ENCODE results near the gene YTHDF1. TPM values are rescaled to one million over a fixed set of nuclear protein-coding genes. Genes with fewer than 3 reads are reported as not detected.

YTHDF1 gene
- total and polyA plus RNA-seq, 2 of the 4 experiments (the other 2 are of a cell fraction): 10.9 to 22.6 TPM

DNA sequence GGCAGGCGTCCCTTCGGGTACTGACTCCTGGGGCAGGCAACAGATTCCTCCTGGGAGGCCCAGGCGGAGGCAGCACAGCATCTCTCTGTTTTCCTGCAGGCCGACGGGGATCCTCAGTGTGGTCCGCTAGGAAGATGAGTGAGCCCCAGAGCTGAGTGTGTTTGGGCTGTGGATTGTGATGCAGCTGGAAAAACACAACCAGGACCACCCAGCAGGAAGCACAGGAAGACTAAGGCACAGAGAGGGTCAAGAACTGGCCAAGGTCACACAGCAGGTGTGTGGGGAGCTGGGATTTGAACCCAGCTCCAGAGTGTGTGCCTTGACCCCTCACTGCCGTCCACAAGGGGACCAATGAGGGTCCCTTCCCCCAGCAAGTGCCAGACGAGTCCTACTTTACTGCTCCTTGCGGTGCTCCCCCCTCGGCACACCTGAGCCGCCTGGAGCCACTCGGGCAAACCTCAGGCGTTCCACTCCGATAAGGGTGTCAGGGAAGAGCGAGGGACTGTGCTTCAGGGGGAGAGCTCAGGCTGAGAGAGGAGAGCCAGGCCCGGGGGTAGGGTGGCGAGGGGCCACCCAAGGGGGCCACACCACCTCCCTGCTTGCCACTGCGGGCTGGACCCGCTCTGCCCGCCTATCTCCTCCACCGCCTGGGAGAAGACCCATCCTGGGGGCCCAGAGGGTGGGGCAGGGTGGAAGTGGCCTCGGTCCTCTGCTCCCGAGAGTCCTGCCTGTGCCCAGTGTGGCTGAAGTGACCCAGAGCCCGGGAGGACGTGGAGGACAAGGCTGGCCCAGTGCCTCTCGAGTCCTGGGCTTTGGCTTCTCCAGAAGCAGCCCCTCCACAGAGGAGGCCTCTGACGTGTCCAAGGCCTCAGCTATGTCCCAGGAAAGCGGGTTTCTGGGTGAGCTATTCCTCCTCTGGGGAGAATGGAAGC, 63.3 kb downstream of the YTHDF1 start (continued):
- TF ChIP-seq MXI1 (IDR thresholded peaks at IDR 0.05; ENCODE audit: borderline replicate concordance, low read depth, low read length) (no peak), RAD21 (IDR thresholded peaks at IDR 0.05; ENCODE audit: low read length) (no peak), POLR2A (IDR thresholded peaks at IDR 0.05; ENCODE audit: low read depth, low read length) (no peak)

DNA sequence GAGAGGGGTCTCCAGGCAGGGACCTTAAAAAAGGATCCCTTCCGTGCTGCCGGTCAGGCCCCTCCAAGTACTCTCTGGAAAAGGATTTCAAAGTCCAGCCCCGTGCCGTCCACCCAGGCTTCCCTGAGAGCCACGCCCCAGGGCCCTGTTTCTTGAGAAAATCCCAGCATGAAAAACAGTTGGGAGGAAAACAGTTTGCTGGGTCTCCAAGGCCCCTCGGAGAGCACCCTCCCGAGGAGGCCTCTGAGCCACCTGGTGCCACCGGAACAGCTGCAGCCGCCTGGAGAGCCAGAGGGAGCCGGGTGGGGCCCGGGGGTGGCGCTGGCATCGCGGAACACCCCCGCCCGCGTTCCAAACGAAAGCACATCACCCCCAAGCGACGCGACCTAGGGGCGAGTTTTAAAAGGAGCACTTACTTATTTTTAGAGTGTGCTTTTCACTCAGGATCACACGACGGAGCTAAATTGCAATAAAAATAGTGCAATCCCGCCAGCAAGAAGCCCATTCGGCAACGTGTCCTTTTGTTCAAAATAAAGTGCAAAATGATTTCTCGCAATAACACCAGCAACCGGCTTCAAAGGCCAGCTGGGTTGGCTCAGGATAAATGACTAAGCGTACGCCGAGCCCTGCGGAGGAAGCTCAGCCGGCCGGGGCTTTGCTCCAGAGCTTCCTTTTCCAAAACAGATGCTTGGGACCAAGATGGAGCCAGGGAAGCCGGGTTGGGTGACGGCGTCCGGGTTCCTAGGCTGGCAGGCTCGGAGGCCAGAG, 64.2 kb downstream of the YTHDF1 start:
- Histone ChIP-seq H3K36me3 (ENCODE audit: control insufficient read depth, insufficient read depth, low read length) (no peaks in the 10 kb centered on the region), H3K23ac (ENCODE audit: low read depth, low read length) (no peak overlapping the region), H2AFZ (replicated peaks; ENCODE audit: low read length, poor library complexity) (peak overlapping the region; percentile 63), H2AK9ac (replicated peaks; ENCODE audit: low read depth, low read length, poor library complexity) (peak overlapping the region; percentile 42), H4K20me1 (ENCODE audit: insufficient read depth, low read length) (no peaks in the 10 kb centered on the region), H2BK120ac (ENCODE audit: low read depth, low read length) (no peak overlapping the region), H3K4ac (ENCODE audit: low read depth, low read length) (no peak overlapping the region), H3K9ac (ENCODE audit: low read depth, low read length) (no peak overlapping the region), H2AK5ac (ENCODE audit: low read depth, low read length) (no peak overlapping the region), H2BK20ac (ENCODE audit: low read depth, low read length) (no peak overlapping the region), H3K56ac (ENCODE audit: extremely low read depth, insufficient read depth, low read length) (no peak overlapping the region), H4K91ac (ENCODE audit: insufficient read depth, low read depth, low read length) (no peak overlapping the region), H3K27me3 (ENCODE audit: control insufficient read depth, insufficient read depth, low read length) (peaks cover 37% of the 10 kb centered on the region), H4K8ac (ENCODE audit: low read depth in 2 of 2, low read length in 2 of 2) (no peak overlapping the region), H3K27ac (ENCODE audit: insufficient read depth, low read length) (no peak overlapping the region), H4K5ac (ENCODE audit: low read depth, low read length) (no peak overlapping the region), H2BK5ac (ENCODE audit: low read depth, low read length, poor library complexity, severe bottlenecking) (no peak overlapping the region), H2BK15ac (ENCODE audit: low read depth, low read length) (no peak overlapping the region), H3K14ac (replicated peaks; ENCODE audit: low read depth, low read length) (no peak overlapping the region), H3K79me1 (ENCODE audit: low read depth in 1 of 2, low read length in 2 of 2) (no peaks in the 10 kb centered on the region), H3K9me3 (ENCODE audit: control insufficient read depth, insufficient read depth, low read length) (peaks cover 8% of the 10 kb centered on the region), H3K9me1 (ENCODE audit: insufficient read depth, low read length) (no peaks in the 10 kb centered on the region), H3K4me1 (ENCODE audit: control insufficient read depth, insufficient read depth, low read length) (no peaks in the 10 kb centered on the region), H3K4me2 (ENCODE audit: low read depth, low read length) (no peak overlapping the region), H3K18ac (ENCODE audit: low read depth, low read length) (no peak overlapping the region), H3K4me3 (ENCODE audit: insufficient read depth, low read depth, low read length) (no peak overlapping the region)
- TF ChIP-seq MAZ (IDR thresholded peaks at IDR 0.05; ENCODE audit: borderline replicate concordance, low read depth, low read length): no peak
- 18% methylated on average over 12 of the region's 40 CpGs; no CpG with 5 or more reads in 1 of the 2 experiments for WGBS, 2 experiments (ENCODE audit: extremely low coverage in 2 of 2, insufficient read length in 1 of 2)
- CTCF ChIA-PET: no interaction called here
- ATAC-seq (ENCODE audit: low read depth) (peak; percentile 67), DNase-seq (peak; percentile 32)
- in situ Hi-C loops (cut with MboI; ENCODE audit: low sequenced_read_pairs): no loop called here
- dilution Hi-C loops (cut with HindIII; ENCODE audit: low sequenced_read_pairs, unreplicated experiment): no loop called here
- intact Hi-C loops (cut with micrococcal nuclease): no loop called here
- BruUV-seq (replicated peaks): no TSS peak
- POLR2A ChIA-PET (ENCODE audit: unreplicated experiment): no interaction called here
